Endometrial microvascular endothelial cells (primary cell): ENCODE results near the gene CARHSP1. TPM values are rescaled to one million over a fixed set of nuclear protein-coding genes. Genes with fewer than 3 reads are reported as not detected.
"Not testable (repeated sequence)": the region's sequence is repeated elsewhere in the genome, so short reads cannot be mapped to it uniquely, and the experiment has no call there.

Experiments used
- in situ Hi-C: cut with HindIII; loops from 2 replicates; pipeline ENCODE4 v1.10.0; 2017; ENCODE audit warnings: low sequenced_read_pairs, low pct_unique_long_range_greater_than_20kb; ENCODE audit errors: inconsistent ontology term
- total RNA-seq: library from RNA; depleted of rRNA; stranded (reverse); fragments of >200 nt; gene quantifications from one replicate; pipeline ENCODE4 v1.2.3, GENCODE V29; 2015; ENCODE audit errors: inconsistent ontology term

The CARHSP1 gene
- 59.3 TPM for total RNA-seq

- in situ Hi-C loops = no loop called here
Measured at GRCh38 chr16:8868416-8869211, at the start of gene CARHSP1. Gene CARHSP1 (minus strand): TSS chr16:8869006. CDS start chr16:8859328, 9,678 bp downstream.

- in situ Hi-C loops = not testable (repeated sequence)
Measured at GRCh38 chr16:8917336-8917735, 48.5 kb upstream of the CARHSP1 start.

- in situ Hi-C loops = no loop called here
Measured at GRCh38 chr16:8916541-8917225, 47.9 kb upstream of the CARHSP1 start.

DNA sequence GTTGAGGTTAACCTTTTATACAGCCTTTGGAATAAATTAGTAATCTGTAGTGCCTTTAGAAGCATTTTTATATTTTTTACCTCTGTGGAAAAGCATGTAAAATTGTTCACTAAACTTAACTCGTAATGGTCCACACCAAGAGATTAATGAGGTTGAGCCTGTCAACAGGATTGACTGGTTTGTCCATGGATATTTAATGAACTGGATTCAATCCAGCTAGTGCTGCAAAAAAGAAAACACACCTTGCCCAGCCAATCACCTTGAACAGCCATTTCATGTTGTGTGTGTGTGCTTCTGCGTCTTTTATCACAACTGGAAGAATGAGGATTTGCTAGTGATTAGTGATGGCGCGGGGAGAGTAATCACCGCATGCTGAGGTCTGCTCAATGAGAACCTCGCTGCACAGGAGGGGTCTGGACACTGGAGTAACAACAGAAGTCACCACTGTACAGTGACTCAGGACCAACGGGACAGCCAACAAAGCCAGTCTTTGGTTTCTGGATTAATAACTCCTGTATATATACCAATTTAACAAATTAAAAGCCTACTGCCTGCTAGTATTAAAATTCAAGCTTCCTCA is 47.0 kb upstream of the CARHSP1 start:
- in situ Hi-C loops = no loop called here

DNA sequence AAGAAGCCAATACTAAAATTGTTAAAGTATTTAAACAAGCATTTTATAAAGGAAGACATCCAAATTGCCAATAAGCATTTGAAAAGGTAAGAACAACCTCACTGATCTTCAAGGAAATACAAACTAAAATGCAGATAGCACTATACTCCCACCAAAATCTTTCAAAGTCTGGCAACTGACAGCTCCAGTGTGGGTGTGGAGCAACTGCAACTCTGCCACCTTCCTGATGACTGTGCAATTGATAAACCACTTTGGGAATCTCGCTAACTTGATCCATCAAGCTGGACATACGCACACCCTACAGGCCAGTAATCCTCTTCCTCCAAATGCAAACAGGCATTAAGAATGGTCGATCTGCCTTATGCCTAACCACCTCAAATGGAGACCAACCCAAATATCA is 45.3 kb upstream of the CARHSP1 start:
- in situ Hi-C loops = no loop called here

GRCh38 chr16:8912793-8913192 is 44.0 kb upstream of the CARHSP1 start:
- in situ Hi-C loops = no loop called here

- in situ Hi-C loops = no loop called here
Measured at GRCh38 chr16:8910811-8911210, 42.0 kb upstream of the CARHSP1 start.

DNA sequence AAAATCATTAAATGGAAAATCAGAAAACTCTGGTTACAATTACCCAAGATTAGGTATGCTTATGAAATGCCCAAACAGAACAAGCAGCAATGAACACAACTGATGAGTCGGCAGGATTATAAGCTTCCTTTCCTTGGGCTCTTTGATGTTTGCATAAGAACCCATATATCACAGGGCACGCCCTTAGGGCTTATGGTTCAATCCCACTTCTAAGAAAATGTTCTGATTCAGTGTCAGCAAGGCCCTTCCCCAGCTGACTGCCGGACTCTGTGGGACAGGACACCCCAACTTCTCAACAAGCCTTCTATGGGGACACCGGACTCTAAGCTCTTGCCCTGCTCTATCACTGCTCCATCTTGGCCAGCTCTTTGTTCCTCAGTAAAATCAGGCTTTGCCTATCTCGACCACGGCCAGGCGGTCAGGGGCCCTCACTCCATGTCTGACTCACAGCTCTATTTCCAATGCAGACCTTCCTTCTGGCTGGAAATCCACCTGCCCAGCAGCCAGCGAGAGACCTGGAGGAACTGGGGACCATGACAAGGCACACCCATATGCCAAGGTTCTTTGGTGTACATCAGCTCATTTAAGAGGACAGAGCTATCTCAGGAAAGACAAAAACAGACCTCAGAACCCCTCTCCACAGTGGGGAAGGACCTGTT is 40.1 kb upstream of the CARHSP1 start:
- in situ Hi-C loops = no loop called here

GRCh38 chr16:8907096-8907495 is 38.3 kb upstream of the CARHSP1 start:
- in situ Hi-C loops = no loop called here

DNA sequence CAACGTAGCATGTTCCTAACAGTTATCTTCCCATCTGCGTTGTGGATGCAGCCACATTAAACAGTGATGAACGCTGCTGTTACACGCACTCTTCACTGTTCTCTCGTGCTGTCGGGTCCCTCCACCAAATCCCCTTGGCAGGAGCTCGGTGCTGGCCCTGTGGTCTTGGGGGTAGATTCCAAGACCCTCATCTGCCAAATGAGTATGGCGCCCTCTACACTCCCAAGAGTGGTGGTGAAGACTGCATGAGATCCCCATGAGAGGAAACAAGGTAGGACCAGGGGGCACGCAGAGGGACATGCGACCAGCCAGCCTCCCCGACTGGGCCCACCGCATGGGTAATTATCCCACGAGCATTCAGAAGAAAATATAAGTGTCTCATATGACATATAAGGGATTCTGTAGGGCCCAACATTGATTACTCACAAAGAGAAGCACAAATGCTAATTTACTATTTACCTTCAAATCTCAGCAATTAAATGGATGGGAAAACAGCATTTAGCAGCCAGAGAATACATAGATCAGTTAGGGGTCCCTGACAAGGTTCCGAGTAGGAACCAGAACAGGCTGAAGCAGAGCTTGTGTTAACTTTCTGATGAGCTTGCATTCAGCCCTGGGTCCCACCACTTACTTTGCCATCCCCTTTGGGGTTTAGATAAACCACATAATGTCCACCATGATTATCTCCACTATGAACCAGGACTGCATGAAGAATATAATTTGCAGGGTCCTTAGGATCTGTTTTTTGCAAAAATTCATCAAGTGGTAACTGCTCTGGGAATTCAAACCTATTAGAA is 37.2 kb upstream of the CARHSP1 start:
- in situ Hi-C loops = no loop called here

- in situ Hi-C loops = no loop called here
Measured at GRCh38 chr16:8905168-8905762, 36.5 kb upstream of the CARHSP1 start.

DNA sequence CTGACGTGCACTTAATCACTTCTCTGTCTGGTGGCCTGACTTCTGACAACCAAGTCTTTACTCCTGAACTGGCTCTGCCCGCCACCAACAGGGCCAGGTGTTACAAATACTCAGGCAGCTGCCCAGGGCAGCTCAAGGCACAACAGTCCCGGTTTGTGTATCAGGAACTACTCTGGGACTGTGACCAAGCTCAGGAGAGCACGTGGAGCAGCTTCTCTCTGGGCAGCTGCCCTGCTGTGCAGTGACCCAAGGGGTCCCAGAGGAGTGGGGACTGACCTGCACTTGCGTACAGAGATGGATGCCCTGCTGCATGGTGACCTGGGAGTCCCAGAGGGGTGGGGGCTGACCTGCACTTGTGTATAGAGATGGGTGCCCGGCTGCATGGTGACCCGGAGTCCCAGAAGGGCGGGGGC is 35.2 kb upstream of the CARHSP1 start:
- in situ Hi-C loops = no loop called here

DNA sequence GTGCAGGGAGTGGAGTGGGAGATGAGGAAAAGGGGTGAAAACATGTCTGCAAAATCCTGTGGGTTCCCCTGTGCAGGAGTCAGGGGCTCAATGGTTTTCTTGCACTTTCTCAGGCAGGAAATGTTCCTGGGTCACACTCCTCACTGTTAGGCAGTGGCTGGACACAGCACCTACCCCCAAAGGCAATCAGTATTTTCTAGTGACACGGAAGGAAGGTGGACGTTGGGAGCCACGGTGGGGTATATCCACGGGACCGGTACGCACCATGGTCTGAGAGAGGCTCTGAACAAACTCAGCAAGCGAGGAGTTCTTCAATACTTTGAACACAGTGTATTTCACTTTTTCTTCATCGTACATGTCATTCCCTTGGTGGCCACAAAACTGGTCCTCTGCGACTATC is 34.2 kb upstream of the CARHSP1 start:
- in situ Hi-C loops = no loop called here

GRCh38 chr16:8901320-8901861 is 32.6 kb upstream of the CARHSP1 start:
- in situ Hi-C loops = no loop called here

GRCh38 chr16:8900343-8900742 is 31.5 kb upstream of the CARHSP1 start:
- in situ Hi-C loops = no loop called here

GRCh38 chr16:8899709-8900317 is 31.0 kb upstream of the CARHSP1 start:
- in situ Hi-C loops = no loop called here

GRCh38 chr16:8898660-8899318 is 30.0 kb upstream of the CARHSP1 start:
- in situ Hi-C loops = no loop called here
